ENCODE results near the gene PRELID1.

The PRELID1 gene

GRCh38 chr5:177312649-177313181, 9.1 kb downstream of the PRELID1 start:
- DNase-seq (ENCODE audit: insufficient read length, low spot score): peak; percentile 56
- FAIRE-seq: peak; percentile 85

DNA sequence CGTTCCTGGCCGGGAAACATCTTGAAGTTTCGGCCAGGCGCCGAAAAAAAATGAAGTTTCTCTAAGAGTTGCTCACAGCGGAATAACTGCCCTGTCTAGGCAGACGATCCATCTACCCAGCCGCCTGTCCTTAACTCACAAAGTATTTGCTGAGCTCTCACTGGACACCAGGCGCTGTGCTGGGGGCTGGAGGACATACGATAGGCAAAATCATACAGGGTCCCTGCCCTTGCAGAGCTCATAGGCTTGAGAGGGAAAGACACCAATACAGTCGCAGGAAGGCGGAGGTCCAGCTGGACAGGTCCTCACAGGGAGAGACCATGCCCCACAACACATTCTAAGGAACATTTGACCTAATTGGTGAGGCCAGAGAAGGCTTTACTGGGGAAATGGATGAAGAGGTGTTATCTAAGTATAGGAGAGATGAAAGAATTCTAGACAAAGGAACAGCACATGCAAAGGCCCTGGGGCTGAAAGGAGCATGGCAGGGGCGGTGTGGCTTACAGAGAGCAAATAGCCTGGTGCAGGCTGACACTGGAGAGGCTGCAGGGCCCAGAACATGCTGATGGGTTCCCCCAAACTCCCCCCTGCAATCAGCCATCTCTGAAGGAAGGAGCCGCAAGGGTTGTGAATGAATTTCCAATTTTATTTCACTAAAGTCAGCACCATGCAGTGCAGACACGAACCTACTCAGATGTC, 10.1 kb downstream of the PRELID1 start:
- no peak for FAIRE-seq
- DNase-seq (ENCODE audit: insufficient read length, low spot score): no peak

DNA sequence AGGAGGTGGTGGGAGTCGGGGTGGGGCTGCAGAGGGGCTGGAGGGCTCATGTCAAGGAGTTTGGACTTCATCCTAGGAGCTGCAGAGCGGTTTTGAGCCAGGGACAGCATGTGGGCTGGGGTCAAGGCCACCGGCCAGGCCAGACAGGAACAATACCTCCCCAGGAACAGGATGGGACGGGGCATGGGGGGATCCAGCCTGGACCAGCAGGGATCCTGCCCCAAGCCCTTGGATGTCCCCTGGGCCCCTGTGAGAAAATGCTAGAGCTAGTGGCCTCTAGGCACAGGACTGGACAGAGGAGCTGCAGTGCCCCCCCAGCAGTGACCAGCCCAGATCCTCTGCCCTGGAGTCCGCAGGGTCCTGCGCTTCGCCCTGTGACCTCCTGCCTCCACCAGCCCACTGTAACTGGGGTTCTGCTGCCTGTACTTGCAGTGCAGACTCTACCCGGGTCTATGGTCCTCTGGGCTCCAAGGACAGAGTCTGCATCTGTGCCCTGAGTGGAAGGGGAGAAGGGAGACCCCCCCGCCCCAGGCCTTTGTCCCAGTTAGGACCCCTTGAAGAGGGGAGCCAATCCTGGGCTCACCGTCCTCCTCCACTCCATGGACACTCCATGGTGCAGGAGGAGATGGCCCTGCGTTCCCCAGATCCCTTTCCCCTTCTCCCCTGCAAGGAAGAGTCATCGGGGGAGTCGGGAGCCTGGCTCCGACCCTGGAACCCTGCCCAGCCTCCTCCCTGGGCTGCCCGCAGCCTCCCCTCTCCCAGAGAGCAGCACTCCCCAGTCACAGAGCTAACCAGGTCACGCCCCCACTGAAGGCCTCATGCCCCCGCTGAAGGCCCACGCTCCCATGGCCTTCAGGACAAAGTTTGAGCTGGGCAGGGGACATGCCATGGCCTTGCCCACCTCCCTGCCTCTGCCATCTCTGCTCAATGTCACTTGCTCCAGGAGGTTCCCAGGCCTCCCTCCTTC, 11.1 kb downstream of the PRELID1 start:
- DNase-seq (ENCODE audit: insufficient read length, low spot score) (no peak), FAIRE-seq (no peak)

DNA sequence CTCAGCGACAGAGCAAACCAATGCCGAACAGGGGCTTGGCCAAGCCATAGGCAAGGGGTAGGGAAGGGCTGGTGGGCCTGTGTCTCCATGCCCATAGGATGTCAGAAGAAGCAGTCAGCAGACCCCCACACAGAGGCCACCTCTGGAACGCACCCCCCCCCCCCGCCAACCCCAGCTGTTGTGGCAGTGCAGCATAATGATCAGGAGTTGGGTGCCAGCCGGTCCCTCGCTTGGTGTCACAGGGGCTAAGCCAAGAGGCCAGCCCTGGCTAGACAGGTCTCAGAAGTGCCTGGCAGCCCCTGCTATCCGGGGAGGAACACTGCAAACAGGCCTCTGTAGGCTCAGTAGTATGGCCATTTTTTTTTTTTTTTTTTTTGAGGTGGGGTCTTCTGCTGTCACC, 11.8 kb downstream of the PRELID1 start:
- no peak for FAIRE-seq
- no peak for DNase-seq (ENCODE audit: insufficient read length, low spot score)

DNA sequence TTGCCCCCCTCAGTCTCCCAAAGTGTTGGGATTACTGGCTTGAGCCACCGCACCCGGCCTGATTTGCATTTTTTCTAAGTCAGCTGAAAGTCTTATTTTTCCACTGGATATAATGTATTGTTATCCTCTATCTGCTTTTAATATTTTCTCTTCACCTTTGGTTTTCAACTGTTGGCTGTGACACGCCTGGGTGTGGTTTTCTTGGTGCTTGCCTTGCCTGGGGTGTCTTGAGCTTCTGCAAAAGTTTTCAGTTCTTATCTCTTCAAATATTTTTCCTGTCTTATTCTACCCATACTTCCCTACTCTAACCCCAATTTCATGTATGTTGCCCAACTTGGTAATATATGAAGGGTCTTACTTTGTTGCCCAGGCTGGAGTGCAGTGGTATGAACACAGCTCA, 12.4 kb downstream of the PRELID1 start:
- no peak for FAIRE-seq
- DNase-seq (ENCODE audit: insufficient read length, low spot score): no peak

GRCh38 chr5:177317959-177318377, 14.4 kb downstream of the PRELID1 start:
- FAIRE-seq: peak; percentile 90
- DNase-seq (ENCODE audit: insufficient read length, low spot score): no peak

- DNase-seq (ENCODE audit: insufficient read length, low spot score) (no peak), FAIRE-seq (no peak)
Observed at GRCh38 chr5:177319913-177320588, 16.5 kb downstream of the PRELID1 start.

- FAIRE-seq: peak; percentile 33
- DNase-seq (ENCODE audit: insufficient read length, low spot score): no peak
Observed at GRCh38 chr5:177320879-177321278, 17.3 kb downstream of the PRELID1 start.

DNA sequence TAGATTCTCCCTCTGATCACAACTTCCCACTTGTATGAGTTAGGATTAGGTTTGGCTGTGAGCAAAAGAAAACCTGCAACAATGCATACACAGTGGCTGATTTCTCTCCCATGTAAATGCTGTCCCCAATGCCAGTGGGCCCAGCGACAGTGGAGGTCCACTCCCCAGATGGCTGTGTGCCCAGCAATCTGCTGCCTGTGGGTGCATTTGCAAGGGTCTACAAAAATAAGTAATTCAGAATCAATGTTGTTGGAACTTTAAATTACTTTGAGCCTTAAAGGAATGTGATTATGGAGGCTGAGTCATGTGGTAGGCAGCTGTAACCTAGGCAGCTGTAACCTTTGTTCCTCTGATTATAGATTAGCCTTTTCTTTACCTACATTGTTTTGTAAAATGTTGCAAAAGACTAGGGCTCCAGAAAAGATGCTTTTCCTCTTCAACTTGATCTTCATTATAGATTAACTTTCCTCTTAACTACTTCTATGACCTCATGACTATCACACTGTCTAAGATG, 22.3 kb downstream of the PRELID1 start:
- FAIRE-seq (no peak), DNase-seq (ENCODE audit: insufficient read length, low spot score) (no peak)

- no peak for DNase-seq (ENCODE audit: insufficient read length, low spot score)
- no peak for FAIRE-seq
Observed at GRCh38 chr5:177327539-177328522, 24.2 kb downstream of the PRELID1 start.

- no peak for DNase-seq (ENCODE audit: insufficient read length, low spot score)
- no peak for FAIRE-seq
Observed at GRCh38 chr5:177328545-177329231, 25.1 kb downstream of the PRELID1 start.

- no peak for DNase-seq (ENCODE audit: insufficient read length, low spot score)
- no peak for FAIRE-seq
Observed at GRCh38 chr5:177329883-177330282, 26.3 kb downstream of the PRELID1 start.

- no peak for DNase-seq (ENCODE audit: insufficient read length, low spot score)
- FAIRE-seq: peak; percentile 42
Observed at GRCh38 chr5:177330991-177331842, 27.6 kb downstream of the PRELID1 start.

GRCh38 chr5:177332031-177332895, 28.7 kb downstream of the PRELID1 start:
- DNase-seq (ENCODE audit: insufficient read length, low spot score): no peak
- no peak for FAIRE-seq

GRCh38 chr5:177332896-177333260, 29.3 kb downstream of the PRELID1 start:
- FAIRE-seq (no peak), DNase-seq (ENCODE audit: insufficient read length, low spot score) (no peak)

DNA sequence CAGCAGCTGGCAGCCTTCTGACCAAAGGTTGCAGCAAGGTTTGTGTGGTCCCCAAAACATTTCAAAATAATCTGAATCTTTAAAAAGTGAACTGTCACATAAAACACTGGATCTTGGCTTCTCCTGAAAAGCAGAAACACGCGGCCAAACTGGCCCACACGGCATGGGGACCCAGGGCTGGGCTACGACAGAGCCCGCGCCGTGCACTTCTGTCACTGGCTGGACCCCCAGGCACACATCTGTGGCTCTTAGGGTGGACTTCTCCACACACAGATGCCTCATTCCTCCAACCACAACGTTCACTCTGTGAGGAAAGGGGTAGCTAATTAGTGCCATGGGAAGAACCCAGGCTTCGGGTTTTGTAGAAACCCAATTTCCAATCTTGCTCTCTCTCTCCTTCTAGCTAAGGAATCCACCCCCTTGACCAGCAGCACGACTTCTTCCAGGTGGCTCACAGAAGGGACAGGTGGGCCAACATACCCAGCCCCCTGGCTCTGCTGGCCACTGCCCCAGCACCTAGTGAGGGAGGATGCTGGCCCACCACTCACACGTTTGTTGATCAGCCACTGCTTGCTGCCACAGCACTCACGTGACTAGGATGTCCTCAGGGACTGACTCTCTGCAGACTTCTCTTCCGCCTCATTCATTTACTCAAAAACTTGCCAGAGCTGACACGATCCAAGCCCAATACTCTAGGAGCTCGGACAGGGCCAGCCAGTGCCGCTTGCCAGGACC, 30.0 kb downstream of the PRELID1 start:
- DNase-seq (ENCODE audit: insufficient read length, low spot score) (no peak), FAIRE-seq (no peak)

GRCh38 chr5:177334155-177334551, 30.6 kb downstream of the PRELID1 start:
- no peak for FAIRE-seq
- DNase-seq (ENCODE audit: insufficient read length, low spot score): no peak

Data from GM19239 (cell line).